Activated CD4-positive, alpha-beta T cell treated with anti-CD3 and anti-CD28 coated beads, Interleukin-2, Interleukin-4, amounts not matched to agents 100 ng/mL and 50 ng/mL, durations not matched to agents 16 hours and 8 hours (primary cell): Measurements from ENCODE around the gene ZNF610.

ENCODE experiments used
- DNase-seq: peaks from one replicate; pipeline ENCODE4 v3.0.0-alpha.2; 2020; ENCODE audit warnings: low spot score

ZNF610 gene

GRCh38 chr19:52397310-52398080, 61.5 kb downstream of the ZNF610 start, which contains the start of gene ZNF528:
ZNF528 (plus strand) TSS chr19:52397849; CDS start chr19:52402014, 4,165 bp downstream.
- peak; percentile 88 for DNase-seq

- no peak for DNase-seq
These were observed 62.0 kb downstream of the ZNF610 start for GRCh38 chr19:52398081-52398441.

GRCh38 chr19:52410276-52410675, 74.2 kb downstream of the ZNF610 start:
- no peak for DNase-seq

- DNase-seq, result no peak
These were observed 79.7 kb downstream of the ZNF610 start for GRCh38 chr19:52415711-52416110.
